Cardiac muscle cell (in vitro differentiated cells and primary cell): ENCODE data around the gene OPHN1. TPM values are rescaled to one million over a fixed set of nuclear protein-coding genes. Genes with fewer than 3 reads are reported as not detected.

Source experiments
- DNase-seq, 2 donors: peaks; one replicate each; pipeline versions ENCODE4 v3.0.0 to v3.0.0-alpha.2; 2010 to 2017; ENCODE audit warnings: low read depth in 1 of 2, low spot score in 1 of 2
- H3K27ac ChIP-seq: fragments of 200-600 bp; sonication (generic); 2 replicates; pipeline ENCODE4 v1.5.1; 2016
- H3K27me3 ChIP-seq: fragments of 200-600 bp; sonication (generic); 2 replicates; pipeline ENCODE4 v1.6.0; 2016; ENCODE audit warnings: control low read depth
- H3K36me3 ChIP-seq: fragments of 200-600 bp; sonication (generic); 2 replicates; pipeline ENCODE4 v1.5.1; 2016; ENCODE audit warnings: control low read depth
- H3K4me1 ChIP-seq: fragments of 200-600 bp; sonication (generic); 2 replicates; pipeline ENCODE4 v1.8.1; 2017; ENCODE audit warnings: low read depth, mild to moderate bottlenecking, mixed run types
- H3K4me3 ChIP-seq: fragments of 200-600 bp; sonication (generic); 2 replicates; pipeline ENCODE4 v1.5.1; 2016; ENCODE audit warnings: mild to moderate bottlenecking
- H3K9me3 ChIP-seq: fragments of 200-600 bp; sonication (generic); 2 replicates; pipeline ENCODE4 v1.5.1; 2017; ENCODE audit warnings: low read depth, mild to moderate bottlenecking, control low read depth
- CTCF ChIP-seq: IDR thresholded peaks from 2 replicates; pipeline ENCODE4 v1.5.1; 2012; ENCODE audit warnings: low read depth, mild to moderate bottlenecking, low read length
- polyA plus RNA-seq: library from polyadenylated mRNA; unstranded; fragments of >200 nt; fragmentation: Nextera tagmentation; extraction: Ambion mirVana; gene quantifications from 2 replicates; pipeline ENCODE4 v1.2.1, GENCODE V29; 2016
- total RNA-seq: library from RNA; depleted of rRNA; stranded (reverse); fragments of >200 nt; gene quantifications from 2 replicates; pipeline ENCODE4 v1.2.3, GENCODE V29; 2016

Gene OPHN1
- total and polyA plus RNA-seq, 2 experiments from 2014 or later, result 2.4 to 4.7 TPM

GRCh38 chrX:68114573-68115129 lies 318.6 kb downstream of the OPHN1 start:
- H3K27me3 ChIP-seq, result no peaks in the 10 kb centered on the region
- no peak for TF ChIP-seq CTCF
- peak in 1 of 2 donors; percentile 7 for DNase-seq

GRCh38 chrX:68113837-68114572 lies 319.3 kb downstream of the OPHN1 start:
- no peaks in the 10 kb centered on the region for H3K4me1 ChIP-seq
- H3K27me3 ChIP-seq, result no peaks in the 10 kb centered on the region
- no peak for TF ChIP-seq CTCF
- no peaks in the 10 kb centered on the region for H3K36me3 ChIP-seq
- DNase-seq, result no peak
- H3K4me3 ChIP-seq, result no peak overlapping the region
- no peak overlapping the region for H3K27ac ChIP-seq
- H3K9me3 ChIP-seq, result no peaks in the 10 kb centered on the region

More at GRCh38 chrX:68114573-68115129, 318.6 kb downstream of the OPHN1 start:
- Histone ChIP-seq H3K27ac (no peak overlapping the region), H3K4me3 (no peak overlapping the region), H3K4me1 (no peaks in the 10 kb centered on the region), H3K36me3 (no peaks in the 10 kb centered on the region), H3K9me3 (no peaks in the 10 kb centered on the region)

GRCh38 chrX:68112321-68112720 lies 321.0 kb downstream of the OPHN1 start:
- DNase-seq, result peak in 1 of 2 donors; percentile 68

GRCh38 chrX:68109162-68109561 lies 324.1 kb downstream of the OPHN1 start:
- no peak overlapping the region for H3K27ac ChIP-seq
- TF ChIP-seq CTCF, result no peak
- H3K27me3 ChIP-seq, result no peaks in the 10 kb centered on the region
- no peaks in the 10 kb centered on the region for H3K4me1 ChIP-seq
- no peak for DNase-seq
- H3K36me3 ChIP-seq, result no peaks in the 10 kb centered on the region
- no peaks in the 10 kb centered on the region for H3K9me3 ChIP-seq
- H3K4me3 ChIP-seq, result no peak overlapping the region

More at GRCh38 chrX:68112321-68112720, 321.0 kb downstream of the OPHN1 start:
- no peaks in the 10 kb centered on the region for H3K4me1 ChIP-seq
- no peak overlapping the region for H3K4me3 ChIP-seq
- H3K9me3 ChIP-seq, result no peaks in the 10 kb centered on the region
- no peak overlapping the region for H3K27ac ChIP-seq
- no peaks in the 10 kb centered on the region for H3K27me3 ChIP-seq
- no peaks in the 10 kb centered on the region for H3K36me3 ChIP-seq
- no peak for TF ChIP-seq CTCF

- no peaks in the 10 kb centered on the region for H3K4me1 ChIP-seq
- DNase-seq, result no peak
- no peak for TF ChIP-seq CTCF
Measured at GRCh38 chrX:68098431-68098830, 334.9 kb downstream of the OPHN1 start.

More at GRCh38 chrX:68098431-68098830, 334.9 kb downstream of the OPHN1 start:
- no peaks in the 10 kb centered on the region for H3K9me3 ChIP-seq
- no peak overlapping the region for H3K27ac ChIP-seq
- H3K36me3 ChIP-seq, result no peaks in the 10 kb centered on the region
- no peaks in the 10 kb centered on the region for H3K27me3 ChIP-seq
- no peak overlapping the region for H3K4me3 ChIP-seq
